Measurements from ENCODE around the gene DHRS12.

The DHRS12 gene

DNA sequence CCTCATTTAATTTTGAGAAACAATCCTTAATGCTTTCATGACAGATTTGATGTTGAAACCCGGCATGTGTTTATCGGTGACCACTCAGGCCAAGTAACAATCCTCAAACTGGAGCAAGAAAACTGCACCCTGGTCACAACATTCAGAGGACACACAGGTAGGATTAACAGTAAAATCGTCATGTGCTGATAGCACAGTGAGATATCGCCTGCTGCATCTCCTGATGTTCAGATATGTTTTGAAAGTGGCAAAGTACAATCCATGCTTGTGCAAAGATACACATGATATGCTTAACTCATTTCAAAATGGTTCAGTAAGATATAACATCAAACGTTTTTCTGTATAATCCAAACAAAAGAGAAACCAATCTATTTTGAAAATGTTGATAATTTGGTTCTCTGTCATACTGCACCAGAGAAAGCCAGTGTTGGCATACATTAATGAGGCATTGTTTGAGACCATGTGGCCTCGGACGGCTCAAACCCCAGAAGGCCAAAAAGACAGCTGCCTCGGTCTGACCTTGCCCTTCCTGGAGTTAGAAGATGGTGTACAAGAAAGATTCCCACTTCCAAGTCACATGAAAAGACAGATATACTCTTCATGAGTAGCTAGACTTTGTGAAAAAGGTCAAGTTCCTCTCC is 76.2 kb downstream of the DHRS12 start:
- DNase-seq (ENCODE audit: low read depth in 2 of 2) = no peak

DNA sequence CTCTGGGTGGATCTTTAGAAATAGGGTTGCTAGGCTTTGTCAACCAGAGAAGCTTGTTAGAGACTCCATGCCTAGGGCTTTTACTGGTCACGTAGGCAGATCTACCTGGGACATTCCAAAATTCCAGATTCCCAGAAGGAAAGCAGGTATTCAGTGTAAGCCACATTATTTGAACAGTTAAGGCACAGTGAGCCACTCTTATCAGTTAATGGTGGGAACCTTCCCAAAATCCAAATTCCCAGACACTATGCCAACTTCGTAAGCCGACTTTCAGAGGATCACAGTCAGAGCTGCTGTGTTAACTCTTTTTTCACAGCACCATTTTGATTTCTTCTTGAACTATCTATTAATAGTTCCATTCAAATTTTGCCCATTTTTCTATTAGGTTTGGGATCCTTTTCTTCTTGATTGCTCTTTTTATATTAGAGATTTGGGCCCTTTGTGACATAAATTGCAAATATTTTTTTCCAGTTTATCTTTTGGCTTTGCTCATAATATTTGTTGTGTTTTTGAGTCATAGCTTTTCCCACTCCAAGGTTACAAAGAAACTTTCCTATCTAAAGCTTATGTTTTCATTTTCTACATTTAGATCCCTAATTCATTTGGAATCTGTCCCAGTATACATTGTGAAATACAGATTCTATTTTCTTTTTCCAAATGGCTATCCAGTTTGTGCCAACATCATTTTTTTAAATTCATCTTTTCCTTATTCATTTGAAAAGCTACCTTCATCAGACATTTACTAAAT is 77.3 kb downstream of the DHRS12 start:
- DNase-seq (ENCODE audit: low read depth in 2 of 2) = no peak

DNA sequence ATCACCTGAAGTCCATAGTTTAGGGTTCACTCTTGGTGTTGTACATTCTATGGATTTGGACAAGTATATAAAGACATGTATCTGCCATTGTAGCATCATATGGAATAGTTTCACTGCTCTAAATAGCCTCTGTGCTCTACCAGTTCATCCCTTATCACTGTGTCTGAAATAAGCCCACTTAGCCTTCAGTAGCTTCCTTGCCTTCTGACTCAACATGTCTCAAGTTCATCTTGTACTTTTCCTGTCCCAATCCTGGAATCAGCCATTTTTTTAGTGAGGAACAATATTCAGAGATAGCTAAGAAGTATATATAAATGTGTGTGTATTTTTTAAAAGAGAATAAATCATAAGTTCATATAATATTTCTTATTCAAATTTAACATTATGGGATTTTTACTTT is 79.2 kb downstream of the DHRS12 start:
- no peak for DNase-seq (ENCODE audit: low read depth in 2 of 2)

DNA sequence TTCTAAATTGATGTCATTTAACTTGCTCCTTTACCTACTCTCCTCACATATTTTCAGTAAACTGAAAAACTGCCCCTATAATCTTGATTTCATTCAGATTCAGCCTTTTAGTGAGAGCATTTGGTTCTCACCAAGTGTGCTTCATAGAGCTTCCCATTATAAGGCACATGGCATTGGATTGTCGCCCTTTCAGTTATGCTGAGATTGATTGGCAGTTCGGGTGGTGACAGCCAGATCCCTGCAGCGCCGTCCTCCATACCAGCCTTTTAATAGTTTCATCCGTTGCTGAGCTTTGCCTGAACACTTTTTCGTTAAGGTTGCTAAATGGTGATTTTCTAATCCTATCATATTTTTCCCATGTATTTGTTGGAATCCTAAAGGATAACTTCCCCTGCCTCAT is 80.4 kb downstream of the DHRS12 start:
- no peak for DNase-seq (ENCODE audit: low read depth in 2 of 2)

DNA sequence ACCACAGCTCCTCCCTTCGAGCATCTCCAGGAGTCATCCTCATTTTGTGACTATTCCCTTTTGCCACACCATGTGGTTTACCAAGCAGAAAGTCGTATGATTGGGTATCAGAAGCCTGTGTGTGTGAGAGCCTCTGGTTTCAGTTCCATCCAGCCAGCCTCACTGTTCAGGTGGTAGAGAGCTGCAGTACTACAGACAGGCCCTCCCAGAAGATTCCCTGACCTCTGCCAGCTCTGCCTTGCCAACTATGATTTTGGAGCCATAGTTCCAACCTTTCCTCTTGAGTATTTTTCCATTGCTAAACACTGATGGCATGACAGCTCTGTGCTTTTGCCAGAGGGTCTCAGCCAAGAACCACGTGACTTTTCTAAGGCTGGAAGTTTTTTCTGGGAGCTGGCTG is 82.5 kb downstream of the DHRS12 start:
- DNase-seq (ENCODE audit: low read depth in 2 of 2) = no peak

DNA sequence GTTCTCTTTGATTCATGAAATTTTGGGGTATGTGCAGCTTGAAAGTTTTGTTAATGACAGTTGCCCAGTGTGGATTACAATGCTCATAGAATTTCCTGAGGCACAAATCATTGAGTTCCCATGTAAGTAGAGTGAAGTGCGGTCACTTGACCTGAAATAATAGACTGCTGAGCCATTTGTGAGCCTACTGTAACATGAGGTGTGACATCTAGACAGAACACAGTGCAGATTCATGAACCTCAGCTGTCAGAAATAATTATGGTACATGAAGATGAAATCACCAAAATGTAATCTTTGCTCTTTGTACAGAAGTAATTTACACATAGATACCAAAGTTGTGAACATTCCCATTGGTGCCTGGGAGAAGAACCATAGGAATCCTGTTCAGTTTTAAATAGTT is 84.6 kb downstream of the DHRS12 start:
- DNase-seq (ENCODE audit: low read depth in 2 of 2) = no peak

Data from stimulated activated CD8-positive, alpha-beta memory T cell treated with anti-CD3 and anti-CD28 coated beads, Interleukin-15, amount 100 ng/mL, for 48 hours (primary cell).